ENCODE data around the gene PIRT. TPM values are rescaled to one million over a fixed set of nuclear protein-coding genes. Genes with fewer than 3 reads are reported as not detected.

The PIRT gene
- total RNA-seq, 2 experiments from 2014 or later = not detected

- CTCF ChIA-PET = no interaction called here
These were observed 44.6 kb downstream of the PIRT start for GRCh38 chr17:10793256-10793655.

GRCh38 chr17:10792151-10792550, 45.7 kb downstream of the PIRT start:
- ChIA-PET POLR2A (no interaction called here), CTCF (no interaction called here)

More at GRCh38 chr17:10793256-10793655, 44.6 kb downstream of the PIRT start:
- POLR2A ChIA-PET = no interaction called here

- POLR2A ChIA-PET = no interaction called here
- CTCF ChIA-PET = interaction anchor here (0.6 kb wide), 1 partner anchor 310 kb away, joined by 4 read pairs; no protein-coding TSS in a partner anchor
These were observed 47.1 kb downstream of the PIRT start for GRCh38 chr17:10790491-10791401.

- CTCF ChIA-PET = no interaction called here
- POLR2A ChIA-PET = no interaction called here
These were observed 48.1 kb downstream of the PIRT start for GRCh38 chr17:10789694-10790271.

GRCh38 chr17:10787306-10788045, 50.4 kb downstream of the PIRT start:
- CTCF ChIA-PET = no interaction called here
- POLR2A ChIA-PET = no interaction called here

- CTCF ChIA-PET = no interaction called here
- POLR2A ChIA-PET = no interaction called here
These were observed 52.6 kb downstream of the PIRT start for GRCh38 chr17:10785295-10785694.

- POLR2A ChIA-PET = no interaction called here
- CTCF ChIA-PET = no interaction called here
These were observed 58.3 kb downstream of the PIRT start for GRCh38 chr17:10779609-10780008.

GRCh38 chr17:10777890-10778289, 60.0 kb downstream of the PIRT start:
- POLR2A ChIA-PET = no interaction called here
- CTCF ChIA-PET = no interaction called here

GRCh38 chr17:10777131-10777807, 60.6 kb downstream of the PIRT start:
- ChIA-PET CTCF (no interaction called here), POLR2A (no interaction called here)

- ChIA-PET POLR2A (interaction anchor here (0.6 kb wide), 1 partner anchor 101 kb away, joined by 5 read pairs; no protein-coding TSS in a partner anchor), CTCF (no interaction called here)
These were observed 61.5 kb downstream of the PIRT start for GRCh38 chr17:10776381-10776780.

- ChIA-PET CTCF (no interaction called here), POLR2A (interaction anchor here (0.6 kb wide), 1 partner anchor 100 kb away, joined by 5 read pairs; no protein-coding TSS in a partner anchor)
These were observed 62.0 kb downstream of the PIRT start for GRCh38 chr17:10775740-10776356.

GRCh38 chr17:10775058-10775457, 62.8 kb downstream of the PIRT start:
- ChIA-PET POLR2A (no interaction called here), CTCF (no interaction called here)

GRCh38 chr17:10773391-10773790, 64.5 kb downstream of the PIRT start:
- POLR2A ChIA-PET = no interaction called here
- CTCF ChIA-PET = no interaction called here

Other genes starting within 250 kb of the PIRT start
- 1 to 10 TPM; 3.4 to 3.5 TPM for gene MYH3, start 180.8 kb downstream of the PIRT start, total RNA-seq
- 10 to 100 TPM; 45.4 to 48.5 TPM for gene SCO1, start 140.6 kb downstream of the PIRT start, total RNA-seq
- gene ADPRM, start 140.5 kb downstream of the PIRT start, total RNA-seq = 1 to 10 TPM; 8.6 to 8.8 TPM
- under 1 TPM; 0.44 to 0.90 TPM for gene TMEM220, start 108.1 kb downstream of the PIRT start, total RNA-seq
- gene TMEM238L, start 34.0 kb downstream of the PIRT start, total RNA-seq = not detected